Measurements from ENCODE around the gene WDR18.

The WDR18 gene

DNA sequence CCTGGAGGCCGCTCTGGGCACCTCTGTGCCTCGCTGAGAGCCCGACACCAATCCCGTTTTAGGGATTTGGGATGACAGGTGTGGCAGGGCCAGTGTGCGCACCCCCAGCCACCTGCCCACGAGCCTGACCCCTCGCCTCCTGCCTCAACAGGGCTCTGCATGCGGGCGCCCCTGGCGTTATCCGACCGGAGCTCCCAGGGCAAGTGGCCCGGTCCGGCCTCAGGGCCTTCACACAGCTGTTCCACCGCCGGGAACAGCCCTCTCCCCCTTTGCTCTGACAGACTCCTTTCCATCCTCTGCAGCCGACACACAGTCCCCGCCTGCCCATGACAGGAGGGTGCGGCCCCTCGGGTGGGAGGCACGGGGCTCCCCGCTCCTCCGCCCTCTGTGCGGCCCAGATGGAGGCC is 7.1 kb upstream of the WDR18 start:
- no peaks in the 10 kb centered on the region for H3K36me3 ChIP-seq (ENCODE audit: control insufficient read depth, insufficient read depth, low read length)
- H3K9ac ChIP-seq (ENCODE audit: low read length): no peak overlapping the region

DNA sequence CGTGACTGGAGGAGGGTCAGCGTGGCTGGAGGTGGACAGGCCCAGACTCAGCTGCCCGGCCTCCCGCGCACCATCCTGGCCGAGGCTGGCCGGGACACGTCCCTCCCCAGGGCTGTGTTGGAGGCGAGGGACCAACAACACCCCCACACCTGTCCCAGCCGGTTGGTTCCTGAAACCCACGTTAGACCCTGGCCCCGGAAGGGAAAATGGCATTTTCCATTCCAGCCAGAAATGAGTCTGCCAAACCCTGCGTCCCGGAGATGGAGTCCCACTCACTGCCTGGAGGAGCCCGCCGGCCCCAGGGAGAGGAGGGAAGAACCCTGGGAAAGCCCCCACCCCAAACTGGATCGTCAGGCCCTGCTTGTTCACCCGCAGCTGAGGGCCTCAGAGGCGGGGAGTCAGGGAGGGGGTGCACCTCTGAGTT is 4.8 kb upstream of the WDR18 start:
- peaks cover 2% of the 10 kb centered on the region for H3K27me3 ChIP-seq (ENCODE audit: control insufficient read depth, insufficient read depth, low read length)
- H3K36me3 ChIP-seq (ENCODE audit: control insufficient read depth, insufficient read depth, low read length): no peaks in the 10 kb centered on the region
- H3K9me3 ChIP-seq (ENCODE audit: control insufficient read depth, low read length): no peaks in the 10 kb centered on the region
- H3K4me3 ChIP-seq (ENCODE audit: low read length): no peak overlapping the region
- H3K4me1 ChIP-seq (ENCODE audit: control insufficient read depth, insufficient read depth, low read length): peaks cover 16% of the 10 kb centered on the region
- H3K9ac ChIP-seq (ENCODE audit: low read length): no peak overlapping the region

More for the DNA sequence above, 7.1 kb upstream of the WDR18 start:
- no peak overlapping the region for H3K4me3 ChIP-seq (ENCODE audit: low read length)
- H3K4me1 ChIP-seq (ENCODE audit: control insufficient read depth, insufficient read depth, low read length): peaks cover 8% of the 10 kb centered on the region
- no peaks in the 10 kb centered on the region for H3K9me3 ChIP-seq (ENCODE audit: control insufficient read depth, low read length)
- H3K27me3 ChIP-seq (ENCODE audit: control insufficient read depth, insufficient read depth, low read length): peaks cover 2% of the 10 kb centered on the region

DNA sequence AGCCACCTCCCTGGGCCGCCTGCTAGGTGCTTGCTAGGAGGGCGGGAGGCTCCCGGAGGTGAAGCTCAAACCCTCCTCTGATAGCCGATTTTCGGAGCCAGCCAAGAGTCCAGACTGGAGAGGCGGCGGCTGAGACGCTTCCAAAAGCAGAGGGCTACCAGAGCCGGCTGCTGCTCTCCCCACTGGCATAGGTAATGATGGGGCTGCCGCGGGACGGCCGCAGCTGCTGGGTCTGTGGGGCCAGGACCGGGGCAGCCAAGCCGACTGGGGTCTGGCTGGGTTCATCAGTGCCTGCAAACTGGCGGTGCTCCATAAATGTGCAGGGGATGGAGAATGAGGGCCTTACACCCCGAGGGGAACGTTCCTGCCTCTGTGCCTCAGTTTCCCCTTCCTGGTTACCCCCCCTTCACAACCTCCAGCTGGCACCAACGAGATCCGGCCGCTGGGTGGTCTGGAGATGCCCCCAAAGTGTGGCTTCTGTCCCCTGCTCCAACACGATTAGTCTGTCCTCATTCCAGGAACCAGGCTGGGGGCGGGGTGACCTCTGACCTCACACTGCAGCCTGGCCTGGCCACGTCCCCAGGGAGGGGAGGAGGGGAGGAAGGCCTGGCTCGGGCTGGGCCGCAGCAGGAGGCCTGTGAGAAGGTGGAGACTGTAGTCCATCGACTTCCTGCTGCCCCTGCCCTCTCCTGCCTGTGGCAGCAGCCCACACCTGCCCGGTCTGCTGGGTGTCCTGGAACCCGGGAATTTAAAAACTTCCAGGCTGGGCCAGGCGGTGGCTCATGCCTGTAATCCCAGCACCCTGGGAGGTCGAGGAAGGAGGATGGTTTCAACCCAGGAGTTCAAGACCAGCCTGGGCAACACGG is 3.8 kb upstream of the WDR18 start:
- peaks cover 2% of the 10 kb centered on the region for H3K27me3 ChIP-seq (ENCODE audit: control insufficient read depth, insufficient read depth, low read length)
- H3K4me3 ChIP-seq (ENCODE audit: low read length): no peak overlapping the region
- H3K36me3 ChIP-seq (ENCODE audit: control insufficient read depth, insufficient read depth, low read length): no peaks in the 10 kb centered on the region
- H3K9me3 ChIP-seq (ENCODE audit: control insufficient read depth, low read length): no peaks in the 10 kb centered on the region
- no peak overlapping the region for H3K9ac ChIP-seq (ENCODE audit: low read length)
- peaks cover 24% of the 10 kb centered on the region for H3K4me1 ChIP-seq (ENCODE audit: control insufficient read depth, insufficient read depth, low read length)

DNA sequence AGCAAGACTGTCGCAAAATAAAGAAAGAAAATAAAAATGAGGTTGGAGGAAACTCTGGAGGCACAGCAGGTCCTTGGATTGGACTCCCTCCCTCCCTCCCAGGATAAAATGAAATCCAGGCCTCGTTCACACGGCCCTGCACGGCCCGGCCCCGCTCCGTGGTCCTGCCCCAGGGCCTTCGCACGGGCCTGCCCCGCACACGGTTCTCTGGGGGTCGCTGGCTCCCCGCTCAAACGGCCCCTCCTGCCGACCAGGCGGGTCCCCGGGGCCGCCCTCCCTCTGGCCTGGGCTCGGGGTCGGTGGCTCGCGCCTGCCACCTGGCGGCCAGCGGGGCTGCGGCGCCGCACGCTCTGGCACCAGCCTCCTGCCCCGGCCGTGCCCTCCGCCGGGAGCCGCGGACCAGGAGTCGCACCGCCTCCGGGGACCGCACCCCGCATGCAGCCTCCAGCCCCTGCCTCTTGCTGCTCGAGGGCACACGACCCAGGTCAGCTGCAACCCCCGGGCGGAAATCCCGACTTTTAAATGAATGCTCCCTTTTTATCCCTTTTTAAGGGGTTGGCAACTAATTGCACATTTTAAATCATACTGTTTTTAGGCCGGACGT is 1.5 kb upstream of the WDR18 start:
- no peaks in the 10 kb centered on the region for H3K36me3 ChIP-seq (ENCODE audit: control insufficient read depth, insufficient read depth, low read length)
- no peak overlapping the region for H3K9ac ChIP-seq (ENCODE audit: low read length)
- H3K4me3 ChIP-seq (ENCODE audit: low read length): no peak overlapping the region
- no peaks in the 10 kb centered on the region for H3K9me3 ChIP-seq (ENCODE audit: control insufficient read depth, low read length)
- peaks cover 24% of the 10 kb centered on the region for H3K4me1 ChIP-seq (ENCODE audit: control insufficient read depth, insufficient read depth, low read length)
- H3K27me3 ChIP-seq (ENCODE audit: control insufficient read depth, insufficient read depth, low read length): peaks cover 2% of the 10 kb centered on the region

DNA sequence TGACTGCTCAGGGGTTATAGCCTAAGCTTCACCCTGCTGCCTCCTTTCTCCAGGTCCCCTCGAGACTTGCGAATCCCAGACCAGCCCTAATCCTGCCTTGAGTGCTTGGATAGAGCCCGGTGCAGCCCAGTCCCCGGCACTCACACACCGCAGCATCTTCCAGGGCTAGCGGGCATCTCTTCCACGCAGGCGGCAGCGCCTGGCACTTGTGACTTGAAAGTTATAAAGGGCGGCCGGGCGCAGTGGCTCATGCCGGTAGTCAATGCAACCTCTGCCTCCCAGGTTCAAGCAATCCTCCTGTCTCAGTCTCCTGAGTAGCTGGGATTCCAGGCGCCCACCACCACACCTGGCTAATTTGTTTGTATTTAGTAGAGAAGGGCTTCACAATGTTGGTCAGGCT is 1.9 kb downstream of the WDR18 start:
- Histone ChIP-seq H3K4me1 (ENCODE audit: control insufficient read depth, insufficient read depth, low read length) (peaks cover 16% of the 10 kb centered on the region), H3K9ac (ENCODE audit: low read length) (no peak overlapping the region), H3K27me3 (ENCODE audit: control insufficient read depth, insufficient read depth, low read length) (no peaks in the 10 kb centered on the region), H3K9me3 (ENCODE audit: control insufficient read depth, low read length) (no peaks in the 10 kb centered on the region), H3K36me3 (ENCODE audit: control insufficient read depth, insufficient read depth, low read length) (no peaks in the 10 kb centered on the region), H3K4me3 (ENCODE audit: low read length) (no peak overlapping the region)

DNA sequence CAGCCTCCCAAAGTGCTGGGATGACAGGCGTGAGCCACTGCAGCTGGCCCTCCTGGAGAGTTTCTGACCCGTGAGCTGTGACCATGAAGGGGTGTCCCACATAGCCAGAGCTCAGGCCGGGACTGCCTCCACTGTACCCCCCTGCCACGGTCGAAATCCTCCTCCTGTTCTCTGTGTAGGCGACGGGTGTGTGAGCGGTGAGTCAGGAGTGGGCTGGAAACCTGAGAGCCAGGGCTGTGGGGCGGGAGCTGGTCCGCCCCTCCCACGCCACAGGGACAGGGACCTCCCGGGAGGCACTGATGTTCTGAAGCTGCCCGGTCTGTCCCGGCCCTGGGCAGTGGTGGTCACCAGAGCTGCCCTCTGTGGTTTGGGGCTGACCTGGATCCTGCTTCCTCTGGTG is 3.9 kb downstream of the WDR18 start:
- Histone ChIP-seq H3K4me1 (ENCODE audit: control insufficient read depth, insufficient read depth, low read length) (peaks cover 12% of the 10 kb centered on the region), H3K27me3 (ENCODE audit: control insufficient read depth, insufficient read depth, low read length) (no peaks in the 10 kb centered on the region)

DNA sequence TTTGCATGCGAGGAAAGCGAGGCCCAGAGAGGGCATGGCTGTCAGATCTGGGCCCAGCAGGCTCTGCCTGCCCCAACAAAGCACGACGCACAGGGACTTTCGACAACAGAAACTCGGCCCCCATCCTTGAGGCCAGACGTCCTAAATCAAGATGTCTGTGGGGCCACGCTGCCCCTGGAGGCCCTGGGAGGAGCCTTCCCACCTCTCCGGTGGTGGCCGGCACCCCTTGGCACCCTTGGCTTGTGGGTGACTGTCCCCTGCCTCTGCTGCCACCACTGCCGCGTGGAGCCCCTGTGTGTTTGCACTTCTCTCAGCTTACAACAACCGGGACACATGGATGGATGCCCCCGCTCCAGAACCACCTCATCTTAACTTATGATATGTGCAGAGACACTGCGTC is 4.4 kb downstream of the WDR18 start:
- Histone ChIP-seq H3K27me3 (ENCODE audit: control insufficient read depth, insufficient read depth, low read length) (no peaks in the 10 kb centered on the region), H3K4me1 (ENCODE audit: control insufficient read depth, insufficient read depth, low read length) (peaks cover 12% of the 10 kb centered on the region), H3K9ac (ENCODE audit: low read length) (no peak overlapping the region), H3K4me3 (ENCODE audit: low read length) (no peak overlapping the region), H3K36me3 (ENCODE audit: control insufficient read depth, insufficient read depth, low read length) (no peaks in the 10 kb centered on the region), H3K9me3 (ENCODE audit: control insufficient read depth, low read length) (no peaks in the 10 kb centered on the region)

More for the DNA sequence above, 3.9 kb downstream of the WDR18 start:
- no peaks in the 10 kb centered on the region for H3K36me3 ChIP-seq (ENCODE audit: control insufficient read depth, insufficient read depth, low read length)
- H3K9me3 ChIP-seq (ENCODE audit: control insufficient read depth, low read length): no peaks in the 10 kb centered on the region
- H3K9ac ChIP-seq (ENCODE audit: low read length): no peak overlapping the region
- no peak overlapping the region for H3K4me3 ChIP-seq (ENCODE audit: low read length)

DNA sequence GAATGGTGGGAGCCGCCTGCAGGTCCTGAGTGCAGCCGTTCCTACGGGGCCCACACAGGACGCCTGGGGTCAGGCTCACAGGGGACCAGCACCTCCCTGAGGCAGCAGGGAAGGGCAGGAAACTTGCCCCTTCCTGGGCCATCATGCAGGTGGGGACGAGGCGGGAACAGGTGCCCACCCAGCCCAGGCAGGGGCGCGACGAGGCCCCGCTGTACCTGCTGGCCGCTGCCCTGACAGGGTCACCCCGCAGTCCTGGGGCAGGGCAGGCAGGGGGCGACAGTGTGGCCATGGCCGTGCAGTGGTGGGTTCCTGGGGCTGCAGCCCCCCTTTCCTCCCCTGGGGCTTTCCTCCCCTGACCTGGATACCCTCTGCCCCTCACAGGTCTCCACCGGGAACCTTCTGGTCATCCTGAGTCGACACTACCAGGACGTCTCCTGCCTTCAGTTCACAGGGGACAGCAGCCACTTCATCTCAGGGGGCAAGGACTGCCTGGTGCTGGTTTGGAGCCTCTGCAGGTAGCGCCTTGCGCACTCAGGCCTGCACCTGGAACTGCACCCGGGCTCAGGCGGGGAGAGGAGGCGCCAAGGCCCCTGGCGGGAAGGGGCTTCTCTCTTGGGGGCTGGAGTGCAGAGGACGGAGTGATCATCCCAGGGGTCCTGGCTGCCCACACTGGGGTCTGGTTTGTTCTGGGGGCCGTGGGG is 5.4 kb downstream of the WDR18 start:
- Histone ChIP-seq H3K4me3 (ENCODE audit: low read length) (no peak overlapping the region), H3K9ac (ENCODE audit: low read length) (no peak overlapping the region), H3K27me3 (ENCODE audit: control insufficient read depth, insufficient read depth, low read length) (no peaks in the 10 kb centered on the region), H3K4me1 (ENCODE audit: control insufficient read depth, insufficient read depth, low read length) (peaks cover 7% of the 10 kb centered on the region), H3K36me3 (ENCODE audit: control insufficient read depth, insufficient read depth, low read length) (no peaks in the 10 kb centered on the region), H3K9me3 (ENCODE audit: control insufficient read depth, low read length) (no peaks in the 10 kb centered on the region)

DNA sequence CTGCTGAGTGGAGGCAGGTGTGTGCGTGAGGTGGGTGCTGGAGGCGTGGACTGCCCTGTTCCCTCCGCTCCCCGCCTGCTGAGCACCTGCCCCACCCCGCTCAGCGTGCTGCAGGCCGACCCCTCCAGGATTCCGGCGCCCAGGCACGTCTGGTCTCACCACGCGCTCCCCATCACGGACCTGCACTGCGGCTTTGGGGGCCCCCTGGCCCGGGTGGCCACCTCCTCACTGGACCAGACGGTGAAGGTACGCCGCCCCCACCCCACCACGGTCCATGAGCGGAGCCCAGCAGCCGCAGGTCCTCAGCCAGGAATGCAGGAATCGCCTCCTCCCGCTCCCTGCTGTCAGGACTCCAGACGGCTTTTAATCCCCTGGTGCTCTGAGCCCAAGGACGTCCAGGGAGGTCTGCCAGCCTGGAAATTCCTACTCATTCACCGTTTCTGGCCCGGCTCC is 6.0 kb downstream of the WDR18 start:
- Histone ChIP-seq H3K27me3 (ENCODE audit: control insufficient read depth, insufficient read depth, low read length) (peaks cover 3% of the 10 kb centered on the region), H3K36me3 (ENCODE audit: control insufficient read depth, insufficient read depth, low read length) (no peaks in the 10 kb centered on the region), H3K4me1 (ENCODE audit: control insufficient read depth, insufficient read depth, low read length) (peaks cover 2% of the 10 kb centered on the region), H3K4me3 (ENCODE audit: low read length) (no peak overlapping the region), H3K9me3 (ENCODE audit: control insufficient read depth, low read length) (no peaks in the 10 kb centered on the region), H3K9ac (ENCODE audit: low read length) (no peak overlapping the region)

DNA sequence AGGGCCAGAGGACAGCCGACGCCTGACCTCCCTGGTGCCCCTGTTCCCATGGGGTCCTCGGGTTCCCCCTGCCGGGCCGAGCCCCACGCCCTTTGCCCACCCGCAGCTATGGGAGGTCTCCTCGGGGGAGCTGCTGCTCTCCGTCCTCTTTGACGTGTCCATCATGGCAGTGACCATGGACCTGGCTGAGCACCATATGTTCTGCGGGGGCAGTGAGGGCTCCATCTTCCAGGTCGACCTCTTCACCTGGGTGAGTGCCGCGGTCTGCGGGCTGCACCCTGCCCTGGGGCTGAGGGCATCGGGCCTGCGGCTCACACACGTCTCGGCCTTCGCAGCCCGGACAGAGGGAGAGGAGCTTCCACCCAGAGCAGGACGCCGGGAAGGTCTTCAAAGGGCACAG is 6.6 kb downstream of the WDR18 start:
- Histone ChIP-seq H3K27me3 (ENCODE audit: control insufficient read depth, insufficient read depth, low read length) (peaks cover 9% of the 10 kb centered on the region), H3K9me3 (ENCODE audit: control insufficient read depth, low read length) (no peaks in the 10 kb centered on the region), H3K9ac (ENCODE audit: low read length) (no peak overlapping the region), H3K36me3 (ENCODE audit: control insufficient read depth, insufficient read depth, low read length) (no peaks in the 10 kb centered on the region), H3K4me1 (ENCODE audit: control insufficient read depth, insufficient read depth, low read length) (no peaks in the 10 kb centered on the region), H3K4me3 (ENCODE audit: low read length) (no peak overlapping the region)

DNA sequence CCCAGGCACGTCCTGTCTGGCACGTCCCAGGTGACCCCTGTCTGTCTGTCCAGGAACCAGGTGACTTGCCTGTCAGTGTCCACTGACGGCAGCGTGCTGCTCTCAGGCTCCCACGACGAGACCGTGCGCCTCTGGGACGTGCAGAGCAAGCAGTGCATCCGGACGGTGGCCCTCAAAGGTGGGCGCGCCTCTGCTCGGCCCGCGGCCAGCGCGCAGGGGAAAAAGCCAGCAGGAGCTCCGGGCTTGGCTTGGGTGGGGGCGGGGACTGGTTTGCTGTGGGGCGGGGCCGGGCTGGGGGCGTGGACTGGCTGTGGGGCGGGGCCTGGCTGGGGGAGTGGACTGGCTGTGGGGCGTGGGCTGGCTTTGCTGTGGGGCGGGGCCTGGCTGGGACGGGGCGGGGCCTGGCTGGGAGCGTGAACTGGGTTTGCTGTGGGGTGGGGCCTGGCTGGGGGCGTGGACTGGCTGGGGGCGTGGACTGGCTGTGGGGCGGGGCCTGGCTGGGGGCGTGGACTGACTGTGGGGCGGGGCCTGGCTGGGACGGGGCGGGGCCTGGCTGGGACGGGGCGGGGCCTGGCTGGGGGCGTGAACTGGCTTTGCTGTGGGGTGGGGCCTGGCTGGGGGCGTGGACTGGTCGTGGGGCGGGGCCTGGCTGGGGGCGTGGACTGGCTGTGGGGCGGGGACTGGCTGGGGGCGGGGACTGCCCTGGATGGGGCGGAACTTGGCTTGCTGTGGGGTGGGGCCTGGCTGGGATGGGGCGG is 7.2 kb downstream of the WDR18 start:
- no peak overlapping the region for H3K4me3 ChIP-seq (ENCODE audit: low read length)
- peaks cover 15% of the 10 kb centered on the region for H3K27me3 ChIP-seq (ENCODE audit: control insufficient read depth, insufficient read depth, low read length)
- H3K9ac ChIP-seq (ENCODE audit: low read length): no peak overlapping the region
- H3K4me1 ChIP-seq (ENCODE audit: control insufficient read depth, insufficient read depth, low read length): peaks cover 6% of the 10 kb centered on the region
- no peaks in the 10 kb centered on the region for H3K36me3 ChIP-seq (ENCODE audit: control insufficient read depth, insufficient read depth, low read length)
- H3K9me3 ChIP-seq (ENCODE audit: control insufficient read depth, low read length): no peaks in the 10 kb centered on the region
